Esophagus squamous epithelium (tissue), 5 donors: ENCODE data around the gene SNAPC3. TPM values are rescaled to one million over a fixed set of nuclear protein-coding genes. Genes with fewer than 3 reads are reported as not detected.

ENCODE experiments used
- DNase-seq: peaks from one replicate; lab custom pipeline; 2025; lab: John Stamatoyannopoulos, UW
- H3K27ac ChIP-seq, 4 donors: fragments of 200-600 bp; sonication (generic); one replicate each; pipeline ENCODE4 v1.5.1; 2016 to 2019; ENCODE audit warnings: mild to moderate bottlenecking in 1 of 4
- H3K27me3 ChIP-seq, 4 donors: fragments of 200-600 bp; sonication (generic); 1 replicate in 3 of 4; 2 replicates in 1 of 4; pipeline versions ENCODE4 v1.5.1 to v1.6.0; 2017 to 2021; ENCODE audit warnings: antibody characterized with exemption in 1 of 4
- H3K36me3 ChIP-seq, 3 donors: fragments of 200-600 bp; sonication (generic); one replicate each; pipeline ENCODE4 v1.5.1; 2016 to 2019
- H3K4me1 ChIP-seq, 3 donors: fragments of 200-600 bp; sonication (generic); one replicate each; pipeline ENCODE4 v1.5.1; 2017 to 2019
- H3K4me3 ChIP-seq, 4 donors: fragments of 200-600 bp; sonication (generic); 1 replicate in 3 of 4; 2 replicates in 1 of 4; pipeline ENCODE4 v1.5.1; 2016 to 2019; ENCODE audit warnings: mild to moderate bottlenecking in 2 of 4, moderate library complexity in 1 of 4
- H3K9me3 ChIP-seq, 3 donors: fragments of 200-600 bp; sonication (generic); one replicate each; pipeline ENCODE4 v1.5.1; 2016 to 2019
- POLR2A ChIP-seq, 4 donors: fragments of 450-650 bp; IDR thresholded peaks; one replicate each; pipeline ENCODE4 v1.6.1; 2017; ENCODE audit warnings: antibody characterized with exemption in 4 of 4, mild to moderate bottlenecking in 4 of 4, moderate library complexity in 3 of 4
- WGBS, 2 donors: methylation state at CpG; one replicate each; pipeline ENCODE4 v1.1.5; 2018; 5-methylcytosine and 5-hydroxymethylcytosine counted together
- intact Hi-C: fragments of 100-400 bp; cut with DNase I; formaldehyde crosslinking; loops from one replicate; pipeline ENCODE4 v1.15.0; 2022
- small RNA-seq, 4 donors: library from RNA; depleted of rRNA; stranded (forward); fragments of <200 nt; gene quantifications; one replicate each; pipeline ENCODE3, GENCODE V24; 2016
- total RNA-seq, 4 donors: library from RNA; depleted of rRNA; stranded (reverse); fragments of >200 nt; gene quantifications; one replicate each; pipeline ENCODE4 v1.1.0, GENCODE V29; 2016
- TF ChIP-seq, protein P1 (sequence below), 6 experiments: fragments of 450-650 bp in 4 of 6; fragments of 200-600 bp in 2 of 6; sonication (generic) in 2 of 6; IDR thresholded peaks; one replicate each; pipeline ENCODE4 v1.5.1; 2016 to 2019; ENCODE audit warnings: antibody characterized with exemption in 6 of 6, mild to moderate bottlenecking in 4 of 6, moderate library complexity in 4 of 6
- donor health status: DM: yes; HTN: yes; CAD: no.

The SNAPC3 gene
- total RNA-seq, 4 donors from 2014 or later, result 18.9 to 28.6 (median 27.3) TPM

DNA sequence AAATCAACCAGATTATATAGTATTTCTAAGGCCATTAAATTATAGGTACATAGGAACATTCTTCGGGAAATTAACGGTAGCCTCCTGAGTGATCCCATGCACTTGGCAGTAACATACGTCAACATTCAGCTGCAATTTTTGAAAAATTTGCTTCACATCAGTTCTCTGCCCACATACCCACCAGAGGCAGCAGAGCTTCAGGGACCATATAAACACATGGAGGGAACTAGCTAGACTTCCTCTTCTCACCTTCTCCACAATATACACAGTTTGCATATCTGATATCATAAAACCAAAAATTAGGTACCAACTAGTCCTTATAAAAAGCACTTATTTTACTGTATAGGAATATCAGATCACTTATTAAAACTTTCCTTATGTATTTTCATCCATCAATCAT, 83.2 kb downstream of the SNAPC3 start:
- peaks cover 0 to 21% (median 7%) of the 10 kb centered on the region in 3 donors for H3K4me1 ChIP-seq
- TF ChIP-seq, protein P1, sequence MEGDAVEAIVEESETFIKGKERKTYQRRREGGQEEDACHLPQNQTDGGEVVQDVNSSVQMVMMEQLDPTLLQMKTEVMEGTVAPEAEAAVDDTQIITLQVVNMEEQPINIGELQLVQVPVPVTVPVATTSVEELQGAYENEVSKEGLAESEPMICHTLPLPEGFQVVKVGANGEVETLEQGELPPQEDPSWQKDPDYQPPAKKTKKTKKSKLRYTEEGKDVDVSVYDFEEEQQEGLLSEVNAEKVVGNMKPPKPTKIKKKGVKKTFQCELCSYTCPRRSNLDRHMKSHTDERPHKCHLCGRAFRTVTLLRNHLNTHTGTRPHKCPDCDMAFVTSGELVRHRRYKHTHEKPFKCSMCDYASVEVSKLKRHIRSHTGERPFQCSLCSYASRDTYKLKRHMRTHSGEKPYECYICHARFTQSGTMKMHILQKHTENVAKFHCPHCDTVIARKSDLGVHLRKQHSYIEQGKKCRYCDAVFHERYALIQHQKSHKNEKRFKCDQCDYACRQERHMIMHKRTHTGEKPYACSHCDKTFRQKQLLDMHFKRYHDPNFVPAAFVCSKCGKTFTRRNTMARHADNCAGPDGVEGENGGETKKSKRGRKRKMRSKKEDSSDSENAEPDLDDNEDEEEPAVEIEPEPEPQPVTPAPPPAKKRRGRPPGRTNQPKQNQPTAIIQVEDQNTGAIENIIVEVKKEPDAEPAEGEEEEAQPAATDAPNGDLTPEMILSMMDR (IDR thresholded peaks at IDR 0.05), result no peak
- no peak for TF ChIP-seq POLR2A (IDR thresholded peaks at IDR 0.05)
- no peak overlapping the region for H3K27ac ChIP-seq
- H3K4me3 ChIP-seq, result no peak overlapping the region
- 83 to 93% methylated on average over 3 of the region's 3 CpGs for WGBS, 2 donors
- H3K27me3 ChIP-seq, result no peaks in the 10 kb centered on the region
- H3K36me3 ChIP-seq, result peaks cover 0 to 45% (median 0%) of the 10 kb centered on the region in 3 donors
- intact Hi-C loops, result no loop called here
- DNase-seq, result no peak
- no peaks in the 10 kb centered on the region for H3K9me3 ChIP-seq

DNA sequence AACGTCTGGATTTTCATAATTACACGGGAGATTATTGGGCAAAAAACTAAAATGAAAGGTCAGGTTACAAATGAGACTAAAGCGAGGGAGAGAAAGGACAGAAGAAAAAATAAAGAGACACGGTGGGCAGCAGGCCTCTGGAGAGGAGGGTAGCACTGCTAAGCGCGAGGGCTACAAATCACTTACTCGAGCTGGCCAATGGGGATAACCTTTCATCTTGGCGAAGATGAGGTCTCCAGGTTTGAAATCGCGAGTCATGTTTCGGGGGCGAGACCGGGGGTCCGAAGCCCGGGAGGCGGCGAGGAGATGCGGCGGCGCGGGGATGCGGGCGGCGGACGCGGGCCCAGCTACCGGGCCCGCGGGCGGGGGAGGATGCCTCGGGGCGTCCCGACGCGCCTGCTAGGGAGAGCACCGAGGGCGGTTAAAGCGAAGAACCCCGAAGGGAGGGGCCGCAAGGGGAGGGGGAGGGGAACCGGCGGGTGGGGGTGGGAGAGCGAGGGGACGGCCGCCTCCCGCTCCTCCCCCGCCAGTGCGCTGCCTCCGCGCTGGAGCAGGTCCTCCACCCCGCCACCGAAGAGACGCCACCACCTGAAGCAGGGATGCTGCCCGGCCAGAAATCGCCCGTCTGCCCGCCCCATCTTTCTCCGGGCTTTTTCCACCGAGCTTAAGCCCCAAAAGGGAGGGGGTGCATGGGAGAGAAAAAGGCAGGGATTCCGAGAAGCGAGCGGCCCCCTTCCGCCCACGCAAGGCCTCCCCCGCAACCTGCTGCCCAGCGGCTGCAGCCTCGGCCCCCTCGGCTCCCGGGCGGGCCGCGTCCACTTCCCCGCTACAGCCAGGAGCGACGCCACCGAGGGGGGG, 87.5 kb downstream of the SNAPC3 start:
- no peaks in the 10 kb centered on the region for H3K27me3 ChIP-seq
- 0 to 2% methylated on average over 19 to 25 of the region's 76 CpGs for WGBS, 2 donors
- H3K36me3 ChIP-seq, result peaks cover 0 to 25% (median 0%) of the 10 kb centered on the region in 3 donors
- no peak for DNase-seq
- TF ChIP-seq, protein P1 (IDR thresholded peaks at IDR 0.05), result no peak
- no peak for TF ChIP-seq POLR2A (IDR thresholded peaks at IDR 0.05)
- peak overlapping the region; percentile 97 to 98 (median 98) for H3K4me3 ChIP-seq
- H3K4me1 ChIP-seq, result peaks cover 4 to 32% (median 12%) of the 10 kb centered on the region in 3 donors
- intact Hi-C loops, result no loop called here
- peak overlapping the region; percentile 90 to 96 (median 93) for H3K27ac ChIP-seq
- no peaks in the 10 kb centered on the region for H3K9me3 ChIP-seq

DNA sequence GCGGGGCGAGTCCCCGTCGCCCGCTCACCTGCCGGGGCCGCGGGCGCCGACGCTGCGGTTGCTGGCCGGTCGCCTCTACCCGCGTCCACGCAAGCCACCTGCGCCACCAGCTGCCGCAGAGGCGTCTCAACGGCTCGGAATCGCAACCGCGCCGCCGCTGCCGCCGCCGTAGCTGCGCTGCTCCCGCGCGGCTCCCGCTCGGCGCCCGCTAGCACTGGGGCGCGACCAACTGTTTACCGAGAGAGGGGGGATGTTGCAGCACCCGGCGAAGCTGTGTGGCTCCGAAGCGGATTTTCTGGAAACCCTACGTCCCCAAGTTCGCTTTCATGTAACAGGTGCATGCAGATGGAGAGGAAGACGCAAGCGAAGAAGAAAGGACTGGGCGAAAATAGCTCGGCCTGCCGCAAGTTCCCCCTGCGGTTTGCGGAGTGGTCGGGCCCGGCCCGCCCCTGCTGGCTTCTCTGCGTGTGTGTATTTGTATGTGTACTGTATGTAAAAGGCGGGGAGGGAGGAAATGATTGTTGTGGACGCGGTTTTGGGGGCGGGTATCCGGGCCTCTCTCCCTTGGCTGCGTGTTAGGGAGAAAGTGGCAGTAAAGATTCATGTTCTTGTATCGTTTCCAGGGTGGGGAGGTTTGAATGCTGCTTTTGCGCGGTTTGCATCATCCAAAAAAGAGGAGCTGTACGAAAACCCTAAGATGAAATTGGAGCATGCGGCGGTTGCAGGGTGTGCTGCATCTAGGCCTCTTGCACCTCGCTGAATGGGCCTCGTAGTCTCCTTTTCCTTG, 88.3 kb downstream of the SNAPC3 start, which contains the start of gene PSIP1:
Gene PSIP1 (minus strand): TSS at position 182 of the 787 bp plus-strand sequence. CDS start 782 bp downstream, outside the sequence.
- 0% methylated on average over 11 to 32 of the region's 72 CpGs for whole genome bisulfite sequencing, 2 donors
- peak in 2 of 4 donors; percentile 55 to 75 for TF ChIP-seq POLR2A (IDR thresholded peaks at IDR 0.05)
- TF ChIP-seq, protein P1 (IDR thresholded peaks at IDR 0.05), result peak in 4 of 6 experiments; percentile 8 to 43 (median 32)

More for the DNA sequence above, 88.3 kb downstream of the SNAPC3 start, which contains the start of gene PSIP1:
- intact Hi-C loops, result no loop called here
- peak within 1 kb of the TSS; percentile 90 to 96 (median 93) for H3K27ac ChIP-seq
- H3K4me1 ChIP-seq, result peaks cover 4 to 32% (median 12%) of the 10 kb centered on the region in 3 donors
- H3K36me3 ChIP-seq, result peaks cover 0 to 18% (median 0%) of the 10 kb centered on the region in 3 donors
- H3K9me3 ChIP-seq, result no peaks in the 10 kb centered on the region
- DNase-seq, result peak; percentile 55
- peak within 1 kb of the TSS; percentile 97 to 98 (median 98) for H3K4me3 ChIP-seq
- no peaks in the 10 kb centered on the region for H3K27me3 ChIP-seq

Small RNA genes within 50 kb of the gene (small RNA-seq; reads per million reads assigned to genes)
- 0 reads per million in 4 donors for gene RNU6-319P

Other genes with a start within 250 kb of the SNAPC3 start
- gene TTC39B, start 115.7 kb upstream of the SNAPC3 start, total RNA-seq, result 10 to 100 TPM; 15.8 to 24.3 (median 17.5) TPM
- gene PSIP1, start 88.1 kb downstream of the SNAPC3 start, total RNA-seq, result 10 to 100 TPM in 3 of 4 donors, 1 to 10 TPM in 1; 6.7 to 26.1 (median 17.7) TPM
- 1 to 10 TPM in 3 of 4 donors, under 1 TPM in 1; 0.53 to 2.9 (median 1.6) TPM for gene CCDC171, start 130.2 kb downstream of the SNAPC3 start, total RNA-seq